AG09319 (cell line): ENCODE measurements around the gene PNMA3.
"Not testable (repeated sequence)": the region's sequence is repeated elsewhere in the genome, so short reads cannot be mapped to it uniquely, and the experiment has no call there.

Experiments used
- DNase-seq: peaks from one replicate; pipeline ENCODE4 v3.0.0-alpha.2; 2010; ENCODE audit warnings: low read depth; ENCODE audit errors: extremely low read depth
- TF ChIP-seq, protein P1 (sequence below): IDR thresholded peaks from 2 replicates; pipeline ENCODE4 v1.5.1; 2011; ENCODE audit warnings: low read depth, mild to moderate bottlenecking, inconsistent platforms, low read length, moderate library complexity

Gene PNMA3, protein sequence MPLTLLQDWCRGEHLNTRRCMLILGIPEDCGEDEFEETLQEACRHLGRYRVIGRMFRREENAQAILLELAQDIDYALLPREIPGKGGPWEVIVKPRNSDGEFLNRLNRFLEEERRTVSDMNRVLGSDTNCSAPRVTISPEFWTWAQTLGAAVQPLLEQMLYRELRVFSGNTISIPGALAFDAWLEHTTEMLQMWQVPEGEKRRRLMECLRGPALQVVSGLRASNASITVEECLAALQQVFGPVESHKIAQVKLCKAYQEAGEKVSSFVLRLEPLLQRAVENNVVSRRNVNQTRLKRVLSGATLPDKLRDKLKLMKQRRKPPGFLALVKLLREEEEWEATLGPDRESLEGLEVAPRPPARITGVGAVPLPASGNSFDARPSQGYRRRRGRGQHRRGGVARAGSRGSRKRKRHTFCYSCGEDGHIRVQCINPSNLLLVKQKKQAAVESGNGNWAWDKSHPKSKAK

DNA sequence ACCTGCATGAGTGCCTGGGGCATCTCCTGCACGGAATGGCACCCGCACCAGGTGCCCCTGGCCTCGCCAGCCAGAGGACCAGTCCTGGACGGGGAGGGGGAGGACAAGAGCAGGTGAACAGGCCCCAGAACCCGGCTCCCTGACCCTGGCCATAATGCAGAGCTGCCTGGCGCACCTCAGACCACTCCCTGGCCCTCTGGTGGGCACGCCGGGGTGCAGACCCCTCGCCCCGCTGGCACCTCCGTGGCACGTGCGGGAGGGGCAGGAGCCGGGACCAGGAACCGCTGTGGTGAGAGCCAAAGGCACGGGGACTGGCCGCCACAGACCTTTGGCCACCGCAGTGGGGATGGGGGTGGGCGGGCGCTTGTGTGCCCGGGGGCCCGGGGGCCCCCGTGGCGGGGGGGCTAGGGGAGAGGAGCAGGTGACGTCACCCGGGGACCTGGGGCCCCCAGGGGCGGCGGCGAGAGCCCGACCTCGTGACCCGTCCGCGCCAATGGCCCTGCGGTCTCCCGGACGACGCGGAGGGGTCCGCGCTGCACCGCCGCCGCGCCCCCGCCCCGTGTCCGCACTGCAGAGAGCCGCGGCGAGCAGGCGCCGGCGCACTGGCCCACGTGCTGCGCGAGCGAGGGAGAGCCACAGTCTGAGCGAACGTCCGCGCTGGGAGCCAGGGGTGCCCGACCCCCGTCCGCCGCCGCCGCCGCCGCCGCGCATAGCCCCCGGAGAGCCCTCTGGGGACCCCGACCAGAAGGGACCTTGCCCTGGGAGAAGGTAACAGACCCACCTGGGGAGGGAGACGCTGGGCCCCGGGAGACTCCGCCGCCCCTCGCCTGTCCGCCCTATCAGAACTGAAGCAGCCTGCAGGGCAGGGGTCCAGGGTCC is at the start of gene PNMA3:
PNMA3 (plus strand) TSS at position 600 of the 879 bp plus-strand sequence. CDS start 586 bp downstream, outside the sequence.
- TF ChIP-seq, protein P1, sequence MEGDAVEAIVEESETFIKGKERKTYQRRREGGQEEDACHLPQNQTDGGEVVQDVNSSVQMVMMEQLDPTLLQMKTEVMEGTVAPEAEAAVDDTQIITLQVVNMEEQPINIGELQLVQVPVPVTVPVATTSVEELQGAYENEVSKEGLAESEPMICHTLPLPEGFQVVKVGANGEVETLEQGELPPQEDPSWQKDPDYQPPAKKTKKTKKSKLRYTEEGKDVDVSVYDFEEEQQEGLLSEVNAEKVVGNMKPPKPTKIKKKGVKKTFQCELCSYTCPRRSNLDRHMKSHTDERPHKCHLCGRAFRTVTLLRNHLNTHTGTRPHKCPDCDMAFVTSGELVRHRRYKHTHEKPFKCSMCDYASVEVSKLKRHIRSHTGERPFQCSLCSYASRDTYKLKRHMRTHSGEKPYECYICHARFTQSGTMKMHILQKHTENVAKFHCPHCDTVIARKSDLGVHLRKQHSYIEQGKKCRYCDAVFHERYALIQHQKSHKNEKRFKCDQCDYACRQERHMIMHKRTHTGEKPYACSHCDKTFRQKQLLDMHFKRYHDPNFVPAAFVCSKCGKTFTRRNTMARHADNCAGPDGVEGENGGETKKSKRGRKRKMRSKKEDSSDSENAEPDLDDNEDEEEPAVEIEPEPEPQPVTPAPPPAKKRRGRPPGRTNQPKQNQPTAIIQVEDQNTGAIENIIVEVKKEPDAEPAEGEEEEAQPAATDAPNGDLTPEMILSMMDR: no peak
- DNase-seq: no peak

DNA sequence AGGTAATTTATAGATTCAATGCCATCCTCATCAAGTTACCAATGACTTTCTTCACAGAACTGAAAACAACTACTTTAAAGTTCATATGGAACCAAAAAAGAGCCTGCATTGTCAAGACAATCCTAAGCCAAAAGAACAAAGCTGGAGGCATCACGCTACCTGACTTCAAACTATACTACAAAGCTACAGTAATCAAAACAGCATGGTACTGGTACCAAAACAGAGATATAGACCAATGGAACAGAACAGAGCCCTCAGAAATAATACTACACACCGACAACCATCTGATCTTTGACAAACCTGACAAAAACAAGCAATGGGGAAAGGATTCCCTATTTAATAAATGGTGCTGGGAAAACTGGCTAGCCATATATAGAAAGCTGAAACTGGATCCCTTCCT is 39.1 kb upstream of the PNMA3 start:
- not testable (repeated sequence) for DNase-seq

DNA sequence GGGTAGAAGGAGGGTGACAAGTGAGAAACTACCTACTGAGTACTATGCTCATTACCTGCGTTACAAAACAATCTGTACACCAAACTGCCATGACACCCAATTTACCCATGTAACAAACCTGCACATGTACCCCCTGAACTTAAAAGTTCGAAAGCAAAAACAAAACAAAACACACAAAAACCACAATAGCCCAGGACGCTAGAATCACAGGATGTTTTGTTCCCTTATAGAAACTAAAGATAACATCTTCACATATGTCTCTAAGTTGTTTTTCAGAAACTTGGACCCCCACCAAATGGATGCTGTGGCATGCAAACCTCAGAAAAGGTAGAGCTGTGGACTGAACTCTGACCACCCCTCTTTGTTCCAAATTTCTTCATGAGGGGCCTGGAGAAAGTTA is 37.1 kb upstream of the PNMA3 start:
- DNase-seq: no peak
- TF ChIP-seq, protein P1: no peak

DNA sequence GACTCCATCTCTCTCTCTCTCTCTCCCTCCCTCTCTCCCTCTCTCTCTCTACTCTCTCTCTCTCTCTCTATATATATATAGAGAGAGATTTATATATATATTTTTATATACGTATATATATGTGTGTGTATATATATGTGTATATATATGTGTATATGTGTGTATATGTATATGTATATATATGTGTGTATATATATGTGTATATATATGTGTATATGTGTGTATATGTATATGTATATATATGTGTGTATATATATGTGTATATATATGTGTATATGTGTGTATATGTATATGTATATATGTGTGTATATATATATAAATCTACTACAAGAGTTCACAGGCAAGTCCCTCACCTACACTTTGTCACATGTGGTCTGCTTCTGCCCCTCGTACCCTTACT is 29.8 kb upstream of the PNMA3 start:
- DNase-seq: not testable (repeated sequence)

DNA sequence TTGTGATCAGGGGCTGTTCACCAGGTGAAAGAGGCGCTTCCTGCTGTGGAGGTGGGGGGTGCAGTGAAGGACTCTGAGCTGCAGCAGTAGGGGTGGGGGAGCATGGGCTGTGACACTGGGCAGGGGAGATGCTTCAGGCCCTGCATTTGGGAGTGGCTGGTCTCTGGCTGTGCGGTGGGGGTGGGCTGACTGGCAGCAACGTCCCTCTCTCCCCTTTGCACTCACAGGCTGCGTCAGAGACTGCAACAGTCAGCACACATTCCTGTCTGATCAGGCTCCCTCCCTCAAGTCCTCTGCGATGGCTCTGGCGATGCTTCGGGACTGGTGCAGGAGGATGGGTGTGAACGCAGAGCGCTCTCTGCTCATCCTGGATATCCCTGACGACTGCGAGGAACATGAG is 27.8 kb upstream of the PNMA3 start:
- not testable (repeated sequence) for DNase-seq

DNA sequence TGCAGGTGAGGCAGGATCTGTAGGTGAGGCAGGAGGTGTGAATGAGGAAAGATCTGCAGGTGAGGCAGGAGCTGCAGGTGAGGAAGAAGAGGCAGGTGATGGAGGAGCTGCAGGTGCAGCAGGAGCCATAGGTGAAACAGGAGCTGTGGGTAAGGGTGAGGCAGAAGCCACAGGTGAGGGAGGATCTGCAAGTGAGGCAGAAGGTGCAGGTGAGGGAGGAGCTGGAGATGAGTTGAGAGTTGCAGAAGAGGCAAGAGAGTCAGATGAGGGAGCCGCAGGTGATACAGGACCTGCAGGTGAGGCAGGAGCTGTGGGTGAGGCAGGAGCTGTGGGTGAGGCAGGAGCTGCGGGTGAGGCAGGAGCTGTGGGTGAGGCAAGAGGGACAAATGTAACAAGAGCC is 27.1 kb upstream of the PNMA3 start:
- no peak for DNase-seq
- TF ChIP-seq, protein P1: no peak

DNA sequence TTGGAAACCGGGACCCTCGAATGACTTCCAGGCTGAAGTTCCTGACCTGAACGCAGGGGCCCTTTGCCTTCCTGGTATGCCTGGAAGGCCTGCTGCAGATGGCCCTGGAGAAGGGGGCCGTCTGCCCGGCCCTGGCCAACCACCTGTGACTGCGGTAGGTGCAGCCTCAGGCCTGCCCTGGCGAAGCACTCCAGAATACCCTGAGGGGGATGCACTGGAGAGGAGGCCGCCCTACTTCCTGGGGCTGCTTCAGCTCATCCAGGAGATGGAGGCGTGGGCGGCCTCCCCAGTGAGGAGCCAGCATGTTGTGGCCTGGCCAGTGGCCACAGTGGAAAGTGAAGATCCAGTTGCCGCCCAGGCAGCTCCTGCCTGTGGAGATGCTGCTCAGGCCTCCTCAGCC is 26.4 kb upstream of the PNMA3 start:
- TF ChIP-seq, protein P1: no peak
- DNase-seq: no peak

DNA sequence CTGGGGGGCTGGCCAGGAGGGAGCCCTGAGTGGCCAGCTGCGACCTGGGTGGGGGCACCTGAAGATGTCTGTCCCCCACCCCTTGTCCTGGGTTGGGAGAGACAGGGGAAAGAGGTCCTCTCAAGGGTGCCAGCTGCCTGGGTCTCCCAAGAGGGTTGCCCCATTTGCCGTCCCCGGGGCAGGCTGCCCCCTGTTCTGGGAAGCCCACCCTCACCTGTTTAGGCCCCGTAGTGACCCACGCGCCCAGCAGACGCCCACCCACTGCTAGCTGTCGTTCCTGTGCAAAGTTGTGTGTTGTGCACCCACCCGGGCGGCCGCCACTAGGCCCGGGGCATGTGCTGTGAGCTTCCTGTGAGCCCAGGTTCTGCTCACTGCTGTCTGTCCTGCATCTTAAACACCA is 25.5 kb upstream of the PNMA3 start:
- no peak for DNase-seq
- TF ChIP-seq, protein P1: no peak
